Erythroblast (primary cell): Measurements from ENCODE around the gene GCSH.
"Not testable (repeated sequence)": the region's sequence is repeated elsewhere in the genome, so short reads cannot be mapped to it uniquely, and the experiment has no call there.

Experiments used
- DNase-seq, 2 experiments: peaks; one replicate each; lab custom pipeline; 2025; lab: John Stamatoyannopoulos, UW
- GATA1 ChIP-seq: IDR thresholded peaks from 2 replicates; pipeline ENCODE4 v1.6.1; 2011; ENCODE audit warnings: low read depth, mild to moderate bottlenecking, control low read depth, low read length, moderate library complexity
- POLR2A ChIP-seq: IDR thresholded peaks from 2 replicates; pipeline ENCODE4 v1.6.1; 2011; ENCODE audit warnings: mild to moderate bottlenecking, low read length

Gene GCSH

DNA sequence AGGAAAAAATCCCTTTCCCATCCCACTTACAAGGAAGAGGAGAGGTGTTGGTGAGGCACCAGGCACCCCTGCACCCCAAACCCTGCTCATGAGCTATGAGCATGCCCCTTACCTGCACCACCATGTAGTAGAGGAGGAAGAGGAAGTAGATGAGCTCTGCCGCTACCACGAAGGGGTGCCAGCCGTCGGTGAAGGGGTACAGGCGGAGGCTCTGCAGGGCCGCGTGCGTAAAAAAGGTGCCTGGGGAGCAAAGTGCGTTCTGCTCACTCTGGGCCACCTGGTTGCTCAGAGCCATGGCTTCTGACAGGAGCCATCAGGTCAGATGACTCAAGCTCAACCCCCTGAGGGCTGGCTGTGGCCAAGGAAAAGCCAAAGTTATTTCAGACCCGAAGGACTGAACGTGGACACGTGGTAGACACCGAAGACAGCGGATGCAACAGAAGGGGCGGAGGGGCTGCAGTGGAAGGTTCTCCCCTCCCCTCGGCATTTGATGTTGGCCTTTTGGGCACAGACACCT, 25.3 kb upstream of the GCSH start:
- TF ChIP-seq GATA1 (no peak), POLR2A (no peak)
- DNase-seq: no peak

DNA sequence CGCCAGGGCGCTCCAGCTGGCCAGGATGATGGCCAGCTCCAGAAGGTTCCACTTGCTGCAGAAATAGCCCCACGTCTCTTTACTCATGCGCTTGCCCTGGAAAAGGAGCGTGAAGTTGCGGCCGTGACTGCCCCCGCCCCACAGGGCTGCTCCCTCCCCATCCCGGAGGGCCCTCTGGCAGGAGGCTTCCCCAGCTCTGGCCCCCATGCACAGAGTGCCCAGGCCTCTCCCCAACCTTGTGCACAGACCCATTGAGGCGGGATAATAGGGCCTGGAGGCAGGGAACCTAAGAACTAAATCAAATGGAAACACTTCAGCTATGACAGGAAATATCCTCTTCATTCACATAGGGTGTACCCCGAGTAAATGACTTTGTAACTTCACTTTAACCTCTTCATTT, 21.2 kb upstream of the GCSH start:
- DNase-seq: no peak
- TF ChIP-seq POLR2A: no peak

DNA sequence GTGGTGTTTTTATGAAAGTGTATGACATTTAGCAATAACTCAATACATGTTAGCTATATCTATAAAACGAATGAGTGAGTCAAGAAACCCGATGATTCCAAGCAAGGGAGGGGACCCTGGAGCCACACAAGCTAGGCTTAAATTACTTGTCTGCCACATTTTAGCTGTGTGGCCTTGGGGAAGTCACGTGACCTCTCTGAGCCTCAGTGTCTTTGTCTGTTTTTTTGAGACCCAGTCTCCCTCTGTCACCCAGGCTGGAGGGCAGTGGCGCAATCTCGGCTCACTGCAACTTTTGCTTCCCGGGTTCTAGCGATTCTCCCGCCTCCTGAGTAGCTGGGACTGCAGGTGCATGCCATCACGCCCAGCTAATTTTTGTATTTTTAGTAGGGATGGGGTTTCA, 20.1 kb upstream of the GCSH start:
- no peak for DNase-seq
- TF ChIP-seq GATA1 (no peak), POLR2A (no peak)

DNA sequence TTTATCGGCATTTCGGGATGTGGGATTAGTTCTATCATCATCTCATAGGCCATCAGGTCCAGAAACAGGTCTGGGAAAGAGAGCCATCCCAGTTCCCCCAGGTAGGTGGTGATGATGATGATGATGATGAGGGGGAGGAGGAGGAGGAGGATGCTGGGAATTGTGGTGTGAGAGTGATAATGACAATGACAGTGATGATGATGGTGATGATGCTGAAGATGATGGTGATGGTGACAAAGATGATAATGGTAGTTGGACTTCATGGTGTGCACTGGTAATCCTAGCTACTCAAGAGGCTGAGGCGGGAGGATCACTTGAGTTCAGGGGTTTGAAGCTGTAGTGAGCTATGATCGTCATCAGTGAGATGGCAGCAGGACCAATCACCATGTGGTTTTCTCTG, 16.3 kb upstream of the GCSH start:
- DNase-seq: no peak
- no peak for TF ChIP-seq POLR2A
- no peak for TF ChIP-seq GATA1

GRCh38 chr16:81109274-81109673, 13.1 kb upstream of the GCSH start:
- DNase-seq: not testable (repeated sequence)

- no peak for TF ChIP-seq GATA1
- DNase-seq: no peak
Measured at GRCh38 chr16:81107511-81107910, 11.3 kb upstream of the GCSH start.

GRCh38 chr16:81106826-81107503, 10.8 kb upstream of the GCSH start:
- TF ChIP-seq POLR2A (no peak), GATA1 (no peak)
- DNase-seq: no peak

- no peak for DNase-seq
- no peak for TF ChIP-seq GATA1
- no peak for TF ChIP-seq POLR2A
Measured at GRCh38 chr16:81105946-81106345, 9.8 kb upstream of the GCSH start.

- no peak for DNase-seq
- TF ChIP-seq POLR2A (no peak), GATA1 (no peak)
Measured at GRCh38 chr16:81101702-81102101, 5.5 kb upstream of the GCSH start.

- no peak for DNase-seq
- TF ChIP-seq POLR2A: no peak
- no peak for TF ChIP-seq GATA1
Measured at GRCh38 chr16:81099958-81100357, 3.8 kb upstream of the GCSH start.

- no peak for DNase-seq
- TF ChIP-seq POLR2A: no peak
- TF ChIP-seq GATA1: no peak
Measured at GRCh38 chr16:81097230-81097629, 1.0 kb upstream of the GCSH start.

DNA sequence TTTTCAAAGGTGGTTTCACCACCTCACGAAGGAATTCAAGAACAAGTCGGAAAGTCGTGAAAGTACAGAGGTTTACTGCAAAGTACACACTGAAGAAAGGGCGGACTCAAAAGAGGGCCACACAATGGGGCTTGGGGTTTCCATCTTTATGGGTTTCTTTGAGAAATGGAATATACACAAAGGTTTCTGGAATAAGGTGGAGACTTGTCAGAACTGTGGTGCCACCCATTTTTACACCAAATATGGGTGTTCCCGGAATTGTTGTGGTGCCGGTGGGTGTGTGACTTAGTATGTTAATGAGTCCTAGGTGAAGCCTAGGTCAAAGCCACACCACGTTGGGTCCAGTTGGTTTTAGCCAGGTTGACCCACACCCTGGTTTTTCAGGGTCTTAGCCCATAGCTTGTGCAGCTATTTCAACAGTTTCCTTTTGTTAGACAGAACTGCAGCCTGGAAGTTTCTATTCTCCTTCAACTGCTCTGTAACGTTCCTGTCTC, 567 bp upstream of the GCSH start:
- DNase-seq: no peak
- no peak for TF ChIP-seq GATA1
- TF ChIP-seq POLR2A: no peak

DNA sequence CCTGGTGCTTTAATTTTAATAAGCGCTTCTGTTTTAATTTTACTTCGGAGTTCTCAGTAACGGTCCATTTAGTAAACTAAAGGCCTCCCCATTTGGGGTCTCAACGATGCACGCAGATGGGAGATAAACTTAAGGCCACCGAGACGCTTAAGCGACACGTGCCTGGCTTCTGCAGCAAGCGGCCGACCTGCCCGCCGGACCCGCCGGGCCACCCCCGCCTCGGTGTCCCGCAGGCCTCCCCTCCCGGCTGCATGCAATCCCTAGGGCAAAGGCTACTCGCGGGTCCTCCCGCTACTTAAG, 592 bp downstream of the GCSH start:
- DNase-seq: no peak
- TF ChIP-seq POLR2A: no peak
- TF ChIP-seq GATA1: no peak

DNA sequence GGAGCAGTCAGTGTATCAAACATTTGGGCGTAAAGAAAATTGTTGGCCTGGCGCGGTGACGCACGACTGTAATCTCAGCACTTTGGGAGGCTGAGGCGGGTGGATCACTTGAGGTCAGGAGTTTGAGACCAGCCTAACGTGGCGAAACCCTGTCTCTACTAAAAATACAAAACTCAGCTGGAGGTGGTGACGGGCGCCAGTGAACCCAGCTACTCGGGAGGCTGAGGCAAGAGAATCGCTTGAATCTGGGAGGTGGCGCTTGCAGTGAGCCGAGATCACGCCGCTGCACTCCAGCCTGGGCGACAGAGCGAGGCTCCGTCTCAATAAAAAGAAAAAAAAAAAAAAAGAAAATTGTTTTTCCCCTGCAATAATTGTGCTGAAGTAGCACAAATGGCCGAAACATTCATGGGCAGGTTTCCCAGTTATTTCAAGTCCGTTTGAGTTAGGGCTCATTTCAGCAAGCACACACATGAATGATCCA, 1.4 kb downstream of the GCSH start:
- TF ChIP-seq POLR2A: no peak
- TF ChIP-seq GATA1: no peak
- DNase-seq: no peak

GRCh38 chr16:81088836-81089235, 7.4 kb downstream of the GCSH start:
- TF ChIP-seq GATA1: no peak
- no peak for TF ChIP-seq POLR2A

More at GRCh38 chr16:81088836-81089235, 7.4 kb downstream of the GCSH start:
- DNase-seq: no peak
